ENCODE measurements around the gene DLG4. TPM values are rescaled to one million over a fixed set of nuclear protein-coding genes. Genes with fewer than 3 reads are reported as not detected.

The DLG4 gene
- total RNA-seq, 4 donors from 2014 or later: 2.9 to 12.7 (median 3.2) TPM

DNA sequence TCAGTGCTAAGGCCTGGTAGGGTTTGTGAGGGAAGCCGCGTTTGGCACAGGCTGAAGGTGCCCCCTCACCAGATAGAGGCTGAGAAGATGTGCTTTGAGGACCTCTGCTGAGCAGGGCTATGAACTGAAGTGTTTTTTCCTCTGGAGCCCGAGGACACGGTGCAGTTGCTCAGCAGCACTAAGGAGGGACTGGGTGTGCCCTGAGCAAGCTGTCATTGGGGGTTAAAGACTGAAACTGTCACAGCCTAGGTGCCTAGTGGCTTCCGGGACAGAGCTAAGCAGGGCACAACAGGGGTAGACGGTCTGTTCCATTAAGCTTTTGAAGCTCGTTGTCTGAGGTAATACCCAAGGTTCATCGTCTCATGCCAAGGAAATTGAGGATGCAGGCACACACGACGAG is 80.2 kb downstream of the DLG4 start:
- TF ChIP-seq POLR2AphosphoS5 (IDR thresholded peaks at IDR 0.05) (no peak), POLR2A (IDR thresholded peaks at IDR 0.05) (no peak), EP300 (IDR thresholded peaks at IDR 0.05) (no peak)
- TF ChIP-seq, protein P1, sequence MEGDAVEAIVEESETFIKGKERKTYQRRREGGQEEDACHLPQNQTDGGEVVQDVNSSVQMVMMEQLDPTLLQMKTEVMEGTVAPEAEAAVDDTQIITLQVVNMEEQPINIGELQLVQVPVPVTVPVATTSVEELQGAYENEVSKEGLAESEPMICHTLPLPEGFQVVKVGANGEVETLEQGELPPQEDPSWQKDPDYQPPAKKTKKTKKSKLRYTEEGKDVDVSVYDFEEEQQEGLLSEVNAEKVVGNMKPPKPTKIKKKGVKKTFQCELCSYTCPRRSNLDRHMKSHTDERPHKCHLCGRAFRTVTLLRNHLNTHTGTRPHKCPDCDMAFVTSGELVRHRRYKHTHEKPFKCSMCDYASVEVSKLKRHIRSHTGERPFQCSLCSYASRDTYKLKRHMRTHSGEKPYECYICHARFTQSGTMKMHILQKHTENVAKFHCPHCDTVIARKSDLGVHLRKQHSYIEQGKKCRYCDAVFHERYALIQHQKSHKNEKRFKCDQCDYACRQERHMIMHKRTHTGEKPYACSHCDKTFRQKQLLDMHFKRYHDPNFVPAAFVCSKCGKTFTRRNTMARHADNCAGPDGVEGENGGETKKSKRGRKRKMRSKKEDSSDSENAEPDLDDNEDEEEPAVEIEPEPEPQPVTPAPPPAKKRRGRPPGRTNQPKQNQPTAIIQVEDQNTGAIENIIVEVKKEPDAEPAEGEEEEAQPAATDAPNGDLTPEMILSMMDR (IDR thresholded peaks at IDR 0.05): no peak
- Histone ChIP-seq H3K9me3 (no peaks in the 10 kb centered on the region), H3K27ac (peak overlapping the region; percentile 67), H3K36me3 (no peaks in the 10 kb centered on the region), H3K4me3 (no peak overlapping the region), H3K27me3 (peaks cover 17% of the 10 kb centered on the region), H3K4me1 (peaks cover 45% of the 10 kb centered on the region)
- 64% methylated on average over 10 of the region's 10 CpGs for WGBS
- no peak for DNase-seq (ENCODE audit: low spot score in 2 of 2)

DNA sequence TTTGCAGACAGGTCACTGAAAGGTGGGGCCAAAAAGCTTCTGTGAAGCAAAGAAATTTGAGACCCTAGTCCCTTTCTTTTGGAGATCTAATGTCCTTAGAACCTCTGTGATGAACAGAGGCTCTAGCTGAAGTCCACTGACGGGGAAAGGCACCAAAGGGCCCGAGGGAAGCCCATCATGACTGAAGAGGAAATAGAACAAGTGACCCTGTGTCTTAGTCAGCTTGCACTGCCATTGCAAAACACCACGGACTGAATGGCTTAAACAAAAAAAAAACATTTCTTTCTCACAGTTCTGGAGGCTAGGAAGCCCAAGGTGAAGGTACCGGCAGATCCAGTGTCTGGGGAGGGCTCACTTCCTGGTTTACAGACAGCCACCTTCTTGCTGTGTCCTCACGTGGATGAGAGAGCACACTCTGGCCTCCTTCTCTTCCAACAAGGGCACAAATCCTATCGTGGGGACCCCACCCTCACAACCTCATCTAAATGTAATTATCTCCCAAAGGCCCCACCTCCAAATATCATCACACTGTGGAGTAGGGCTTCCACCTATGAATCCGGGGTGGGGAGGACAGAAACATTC is 80.7 kb downstream of the DLG4 start:
- Histone ChIP-seq H3K27me3 (peaks cover 18% of the 10 kb centered on the region), H3K4me3 (no peak overlapping the region), H3K4me1 (peaks cover 45% of the 10 kb centered on the region), H3K27ac (no peak overlapping the region), H3K9me3 (no peaks in the 10 kb centered on the region), H3K36me3 (no peaks in the 10 kb centered on the region)
- no peak for DNase-seq (ENCODE audit: low spot score in 2 of 2)
- TF ChIP-seq POLR2AphosphoS5 (IDR thresholded peaks at IDR 0.05): no peak
- TF ChIP-seq, protein P1 (IDR thresholded peaks at IDR 0.05): no peak
- no peak for TF ChIP-seq POLR2A (IDR thresholded peaks at IDR 0.05)
- TF ChIP-seq EP300 (IDR thresholded peaks at IDR 0.05): no peak
- WGBS: 79% methylated on average over 7 of the region's 7 CpGs

DNA sequence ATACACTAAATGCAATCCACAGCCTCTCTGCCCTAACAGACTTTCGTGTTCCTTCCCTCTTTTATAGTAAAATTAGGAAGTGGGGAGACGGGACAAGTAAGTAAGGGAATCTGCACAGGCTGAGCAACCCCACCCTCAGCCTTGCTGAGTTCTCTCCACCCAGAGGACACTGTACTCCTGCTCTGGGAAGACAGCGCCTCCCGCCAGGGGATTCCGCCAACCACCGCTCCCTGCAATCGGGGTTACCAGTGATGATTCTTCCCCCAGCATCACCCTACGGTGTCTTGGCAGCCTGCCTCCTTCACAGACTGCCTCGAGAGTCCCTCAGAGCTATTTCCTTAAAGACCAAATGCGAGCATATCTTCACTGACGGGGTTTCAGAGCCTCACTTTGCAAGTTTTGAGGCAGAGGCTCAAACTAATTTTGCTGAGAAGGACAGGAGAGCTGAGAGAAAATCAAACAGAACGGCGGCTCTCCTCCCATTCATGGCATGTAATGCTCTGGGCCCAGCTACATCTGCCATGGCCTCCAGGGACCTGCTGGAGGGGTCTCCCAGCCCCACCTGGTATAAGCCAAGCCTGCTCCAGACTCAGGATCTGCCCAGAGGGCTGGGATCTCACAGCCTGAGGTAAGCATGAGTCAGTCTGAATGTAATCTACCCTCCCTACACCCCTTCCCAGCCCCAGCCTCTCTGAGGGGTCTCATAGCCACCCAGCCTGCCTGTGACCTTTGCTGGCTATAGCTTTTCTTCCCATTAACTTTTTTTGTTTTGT is 82.3 kb downstream of the DLG4 start:
- no peak for DNase-seq (ENCODE audit: low spot score in 2 of 2)
- Histone ChIP-seq H3K4me1 (peaks cover 47% of the 10 kb centered on the region), H3K27me3 (peaks cover 14% of the 10 kb centered on the region), H3K36me3 (no peaks in the 10 kb centered on the region), H3K27ac (no peak overlapping the region), H3K9me3 (no peaks in the 10 kb centered on the region), H3K4me3 (no peak overlapping the region)
- TF ChIP-seq POLR2A (IDR thresholded peaks at IDR 0.05) (no peak), POLR2AphosphoS5 (IDR thresholded peaks at IDR 0.05) (no peak), EP300 (IDR thresholded peaks at IDR 0.05) (no peak)
- TF ChIP-seq, protein P1 (IDR thresholded peaks at IDR 0.05): no peak
- 22% methylated on average over 13 of the region's 13 CpGs for WGBS

Other genes with a start within 250 kb of the DLG4 start
- gene ALOX12, start 223.8 kb downstream of the DLG4 start, total RNA-seq: 10 to 100 TPM in 3 of 4 donors, 1 to 10 TPM in 1; 9.8 to 34.4 (median 22.8) TPM
- 100 to 1,000 TPM in 3 of 4 donors, 10 to 100 TPM in 1; 82.2 to 235 (median 219) TPM for gene RNASEK, start 207.2 kb downstream of the DLG4 start, total RNA-seq
- gene BCL6B, start 196.8 kb downstream of the DLG4 start, total RNA-seq: 1 to 10 TPM; 1.6 to 3.1 (median 1.8) TPM
- gene SLC16A13, start 183.8 kb downstream of the DLG4 start, total RNA-seq: 1 to 10 TPM; 1.5 to 4.9 (median 3.7) TPM
- gene SLC16A11, start 175.7 kb downstream of the DLG4 start, total RNA-seq: 10 to 100 TPM in 1 of 4 donors, 1 to 10 TPM in 2, under 1 TPM in 1; 0.26 to 10.8 (median 5.5) TPM
- gene CLEC10A, start 139.6 kb downstream of the DLG4 start, total RNA-seq: 1 to 10 TPM; 1.6 to 3.3 (median 1.7) TPM
- gene ASGR2, start 105.0 kb downstream of the DLG4 start, total RNA-seq: 10 to 100 TPM in 1 of 4 donors, 1 to 10 TPM in 3; 3.4 to 11.8 (median 6.8) TPM
- gene ASGR1, start 40.5 kb downstream of the DLG4 start, total RNA-seq: 1 to 10 TPM; 1.3 to 2.3 (median 2.0) TPM
- 1,000 to 10,000 TPM in 1 of 4 donors, 100 to 1,000 TPM in 3; 565 to 1,687 (median 703) TPM for gene ACADVL, start 102 bp upstream of the DLG4 start, total RNA-seq
- gene DVL2, start 14.7 kb upstream of the DLG4 start, total RNA-seq: 10 to 100 TPM; 53.2 to 78.1 (median 55.5) TPM
- gene PHF23, start 19.6 kb upstream of the DLG4 start, total RNA-seq: 10 to 100 TPM; 19.0 to 35.0 (median 29.1) TPM
- 100 to 1,000 TPM; 446 to 840 (median 533) TPM for gene GABARAP, start 22.6 kb upstream of the DLG4 start, total RNA-seq
- 10 to 100 TPM; 54.7 to 80.6 (median 72.1) TPM for gene CTDNEP1, start 31.9 kb upstream of the DLG4 start, total RNA-seq
- 10 to 100 TPM; 13.6 to 29.7 (median 20.3) TPM for gene ELP5, start 32.4 kb upstream of the DLG4 start, total RNA-seq
- 10 to 100 TPM in 2 of 4 donors, 1 to 10 TPM in 2; 7.7 to 14.5 (median 11.0) TPM for gene CLDN7, start 42.6 kb upstream of the DLG4 start, total RNA-seq
- gene SLC2A4, start 61.9 kb upstream of the DLG4 start, total RNA-seq: 10 to 100 TPM in 2 of 4 donors, 1 to 10 TPM in 2; 2.4 to 19.4 (median 10.8) TPM
- 1 to 10 TPM; 1.9 to 9.7 (median 4.0) TPM for gene YBX2, start 74.8 kb upstream of the DLG4 start, total RNA-seq
- 100 to 1,000 TPM; 172 to 314 (median 239) TPM for gene EIF5A, start 87.8 kb upstream of the DLG4 start, total RNA-seq
- gene GPS2, start 95.5 kb upstream of the DLG4 start, total RNA-seq: 100 to 1,000 TPM in 1 of 4 donors, 10 to 100 TPM in 3; 77.4 to 123 (median 87.0) TPM
- gene NEURL4, start 109.5 kb upstream of the DLG4 start, total RNA-seq: 10 to 100 TPM; 11.7 to 51.3 (median 20.6) TPM
- 10 to 100 TPM in 1 of 4 donors, 1 to 10 TPM in 2, under 1 TPM in 1; 0.70 to 12.4 (median 4.5) TPM for gene ACAP1, start 116.7 kb upstream of the DLG4 start, total RNA-seq
- 10 to 100 TPM in 3 of 4 donors, 1 to 10 TPM in 1; 9.1 to 50.1 (median 32.4) TPM for gene KCTD11, start 132.3 kb upstream of the DLG4 start, total RNA-seq
- under 1 TPM in 1 of 4 donors, not detected in 3; 0.44 TPM for gene TMEM95, start 135.3 kb upstream of the DLG4 start, total RNA-seq
- gene TNK1, start 161.3 kb upstream of the DLG4 start, total RNA-seq: 10 to 100 TPM; 15.3 to 42.9 (median 20.7) TPM
- gene PLSCR3, start 174.7 kb upstream of the DLG4 start, total RNA-seq: 10 to 100 TPM; 21.6 to 55.3 (median 40.7) TPM
- gene TMEM256, start 184.3 kb upstream of the DLG4 start, total RNA-seq: 100 to 1,000 TPM in 2 of 4 donors, 10 to 100 TPM in 2; 53.5 to 128 (median 89.6) TPM
- gene NLGN2, start 188.0 kb upstream of the DLG4 start, total RNA-seq: 10 to 100 TPM in 1 of 4 donors, 1 to 10 TPM in 3; 5.9 to 17.9 (median 8.1) TPM
- not detected for gene SPEM1, start 200.5 kb upstream of the DLG4 start, total RNA-seq
- not detected for gene SPEM2, start 205.8 kb upstream of the DLG4 start, total RNA-seq
- not detected for gene SPEM3, start 209.0 kb upstream of the DLG4 start, total RNA-seq
- gene TMEM102, start 215.6 kb upstream of the DLG4 start, total RNA-seq: 10 to 100 TPM; 18.7 to 24.5 (median 19.5) TPM
- 10 to 100 TPM; 10.3 to 28.5 (median 12.5) TPM for gene FGF11, start 219.7 kb upstream of the DLG4 start, total RNA-seq
- gene CHRNB1, start 225.2 kb upstream of the DLG4 start, total RNA-seq: 10 to 100 TPM in 2 of 4 donors, 1 to 10 TPM in 2; 7.3 to 11.3 (median 9.7) TPM

Data from suprapubic skin (tissue), 4 donors.